Measurements from ENCODE around the gene PDCD1LG2.

The PDCD1LG2 gene

DNA sequence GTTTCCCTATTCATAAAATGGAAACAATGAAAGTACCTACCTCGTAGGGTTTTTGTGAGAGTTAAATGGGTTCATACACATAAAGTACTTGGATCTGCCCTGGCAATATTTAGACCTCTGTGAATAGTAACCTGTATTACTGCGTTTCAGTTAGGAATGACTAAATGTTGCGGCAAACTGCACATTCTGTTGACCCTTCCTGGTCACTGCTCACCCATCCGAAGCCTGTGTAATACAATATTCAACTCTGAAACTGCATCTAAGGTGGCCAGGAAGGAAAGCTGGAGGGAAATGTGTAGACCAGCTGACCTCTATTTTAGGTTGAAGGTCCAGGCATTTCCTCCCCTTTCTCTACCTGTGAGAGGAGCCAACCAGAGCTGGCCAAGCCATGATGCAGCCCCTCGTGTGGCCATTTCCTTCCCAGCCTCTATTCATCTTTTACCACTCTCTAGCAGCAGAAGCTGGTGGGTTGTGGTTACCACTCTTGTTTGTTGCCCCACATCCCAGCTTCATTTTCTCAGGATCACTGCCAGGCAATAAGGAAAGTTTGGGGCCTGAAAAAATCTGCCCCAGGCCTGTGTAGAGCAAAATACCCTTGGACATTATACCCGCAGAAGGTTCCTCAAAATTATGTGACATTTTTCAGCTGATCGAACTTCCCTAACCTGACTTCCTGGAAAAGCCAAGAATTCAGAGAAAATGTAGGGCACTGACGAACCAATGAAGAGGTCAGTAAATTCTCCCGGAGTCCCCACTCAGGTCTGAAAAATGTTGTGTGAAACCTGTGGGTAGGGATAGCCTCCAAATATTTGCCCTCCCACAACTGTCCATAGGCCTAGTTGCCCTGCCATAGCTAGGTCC, 20.5 kb upstream of the PDCD1LG2 start:
- TF ChIP-seq TAF1 (IDR thresholded peaks at IDR 0.05; ENCODE audit: borderline replicate concordance, insufficient read depth, low read length): no peak
- no peak for TF ChIP-seq FOXP2 (optimal IDR thresholded peaks at IDR 0.05; ENCODE audit: borderline replicate concordance, extremely low read depth, extremely low read length, insufficient read depth)
- TF ChIP-seq POLR2AphosphoS5 (IDR thresholded peaks at IDR 0.05; ENCODE audit: low read depth, low read length): no peak
- TF ChIP-seq, protein P1, sequence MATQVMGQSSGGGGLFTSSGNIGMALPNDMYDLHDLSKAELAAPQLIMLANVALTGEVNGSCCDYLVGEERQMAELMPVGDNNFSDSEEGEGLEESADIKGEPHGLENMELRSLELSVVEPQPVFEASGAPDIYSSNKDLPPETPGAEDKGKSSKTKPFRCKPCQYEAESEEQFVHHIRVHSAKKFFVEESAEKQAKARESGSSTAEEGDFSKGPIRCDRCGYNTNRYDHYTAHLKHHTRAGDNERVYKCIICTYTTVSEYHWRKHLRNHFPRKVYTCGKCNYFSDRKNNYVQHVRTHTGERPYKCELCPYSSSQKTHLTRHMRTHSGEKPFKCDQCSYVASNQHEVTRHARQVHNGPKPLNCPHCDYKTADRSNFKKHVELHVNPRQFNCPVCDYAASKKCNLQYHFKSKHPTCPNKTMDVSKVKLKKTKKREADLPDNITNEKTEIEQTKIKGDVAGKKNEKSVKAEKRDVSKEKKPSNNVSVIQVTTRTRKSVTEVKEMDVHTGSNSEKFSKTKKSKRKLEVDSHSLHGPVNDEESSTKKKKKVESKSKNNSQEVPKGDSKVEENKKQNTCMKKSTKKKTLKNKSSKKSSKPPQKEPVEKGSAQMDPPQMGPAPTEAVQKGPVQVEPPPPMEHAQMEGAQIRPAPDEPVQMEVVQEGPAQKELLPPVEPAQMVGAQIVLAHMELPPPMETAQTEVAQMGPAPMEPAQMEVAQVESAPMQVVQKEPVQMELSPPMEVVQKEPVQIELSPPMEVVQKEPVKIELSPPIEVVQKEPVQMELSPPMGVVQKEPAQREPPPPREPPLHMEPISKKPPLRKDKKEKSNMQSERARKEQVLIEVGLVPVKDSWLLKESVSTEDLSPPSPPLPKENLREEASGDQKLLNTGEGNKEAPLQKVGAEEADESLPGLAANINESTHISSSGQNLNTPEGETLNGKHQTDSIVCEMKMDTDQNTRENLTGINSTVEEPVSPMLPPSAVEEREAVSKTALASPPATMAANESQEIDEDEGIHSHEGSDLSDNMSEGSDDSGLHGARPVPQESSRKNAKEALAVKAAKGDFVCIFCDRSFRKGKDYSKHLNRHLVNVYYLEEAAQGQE (IDR thresholded peaks at IDR 0.05; ENCODE audit: insufficient read depth in 1 of 2, low read depth in 2 of 2, low read length in 2 of 2): no peak
- TF ChIP-seq SIN3A (IDR thresholded peaks at IDR 0.05; ENCODE audit: borderline replicate concordance, insufficient read depth, low read length): no peak

DNA sequence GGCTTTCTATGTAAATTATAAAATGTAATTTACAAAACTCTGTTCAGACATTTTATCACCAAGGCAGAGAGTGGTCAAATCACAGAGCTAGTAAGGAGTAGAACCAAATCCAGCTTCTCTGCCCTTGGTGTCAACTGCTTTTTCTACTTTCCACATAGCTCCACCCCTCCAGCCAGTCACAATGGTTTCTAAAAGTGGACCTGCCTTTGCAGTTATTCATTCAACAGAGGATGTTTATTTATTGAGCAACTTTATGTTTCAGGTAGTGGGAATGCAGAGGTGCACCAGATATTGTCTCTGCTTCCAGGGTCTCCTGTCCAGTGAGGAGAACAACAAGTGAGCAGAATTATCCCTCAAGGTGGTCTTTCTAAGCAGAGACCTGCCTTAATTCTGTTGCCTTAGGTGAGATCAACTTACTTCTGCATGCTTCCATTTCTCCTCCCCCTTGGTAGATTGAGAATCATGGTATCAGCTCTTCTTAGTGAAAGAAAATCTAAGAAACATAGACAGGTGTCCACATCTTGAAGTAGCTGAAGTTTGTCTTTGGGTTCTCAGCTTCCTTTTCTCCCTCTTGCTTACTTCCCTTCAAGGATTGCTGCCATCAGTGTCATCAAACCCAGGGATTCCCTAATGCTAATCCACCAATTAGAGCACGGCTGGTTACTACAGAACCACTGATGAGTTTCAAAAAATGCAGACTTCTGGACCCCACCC, 17.2 kb upstream of the PDCD1LG2 start:
- TF ChIP-seq, protein P1 (IDR thresholded peaks at IDR 0.05; ENCODE audit: insufficient read depth in 1 of 2, low read depth in 2 of 2, low read length in 2 of 2): no peak
- no peak for TF ChIP-seq SIN3A (IDR thresholded peaks at IDR 0.05; ENCODE audit: borderline replicate concordance, insufficient read depth, low read length)
- no peak for TF ChIP-seq FOXP2 (optimal IDR thresholded peaks at IDR 0.05; ENCODE audit: borderline replicate concordance, extremely low read depth, extremely low read length, insufficient read depth)
- TF ChIP-seq TAF1 (IDR thresholded peaks at IDR 0.05; ENCODE audit: borderline replicate concordance, insufficient read depth, low read length): no peak
- no peak for TF ChIP-seq POLR2AphosphoS5 (IDR thresholded peaks at IDR 0.05; ENCODE audit: low read depth, low read length)

DNA sequence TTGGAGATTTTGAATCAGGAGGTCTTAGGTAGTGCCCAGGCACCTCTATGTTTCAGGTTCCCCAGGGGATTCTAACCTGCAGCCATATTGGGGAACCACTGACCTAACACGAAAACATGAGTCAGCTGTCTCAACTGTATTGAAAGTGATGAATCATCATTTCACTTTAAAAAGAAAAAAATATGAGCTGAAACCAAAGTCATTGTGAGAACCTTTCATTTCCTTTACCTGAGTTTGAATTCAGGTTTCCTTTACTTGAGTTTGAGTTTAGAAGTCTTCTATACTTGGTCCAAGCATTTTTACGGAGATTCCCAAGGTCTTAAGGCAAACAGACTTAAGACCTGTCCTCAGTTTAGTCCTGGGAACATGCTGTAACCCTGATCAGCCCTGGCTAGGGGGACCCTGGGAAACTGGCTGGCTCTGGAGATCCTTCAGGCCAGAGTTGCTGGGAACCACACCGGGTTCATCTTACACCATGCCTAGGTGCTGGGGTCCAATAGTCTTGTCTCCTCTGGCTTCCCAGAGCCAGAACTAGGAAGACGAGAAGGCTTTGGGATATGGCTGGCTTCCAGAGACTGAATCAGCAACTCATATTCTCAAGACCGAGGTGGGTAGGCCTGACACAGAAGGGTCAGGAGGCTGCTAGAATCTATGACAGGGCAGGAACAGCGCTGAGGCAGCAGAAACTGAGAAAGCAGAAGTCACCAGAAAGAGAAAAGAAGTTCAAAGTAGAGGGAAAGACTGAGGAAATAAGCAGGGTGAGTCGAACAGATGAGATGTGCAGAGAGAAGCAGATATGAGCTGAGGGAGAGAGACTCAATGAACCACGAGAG, 16.4 kb upstream of the PDCD1LG2 start:
- TF ChIP-seq, protein P1 (IDR thresholded peaks at IDR 0.05; ENCODE audit: insufficient read depth in 1 of 2, low read depth in 2 of 2, low read length in 2 of 2): no peak
- TF ChIP-seq POLR2AphosphoS5 (IDR thresholded peaks at IDR 0.05; ENCODE audit: low read depth, low read length) (no peak), TAF1 (IDR thresholded peaks at IDR 0.05; ENCODE audit: borderline replicate concordance, insufficient read depth, low read length) (no peak), SIN3A (IDR thresholded peaks at IDR 0.05; ENCODE audit: borderline replicate concordance, insufficient read depth, low read length) (no peak), FOXP2 (optimal IDR thresholded peaks at IDR 0.05; ENCODE audit: borderline replicate concordance, extremely low read depth, extremely low read length, insufficient read depth) (no peak)

DNA sequence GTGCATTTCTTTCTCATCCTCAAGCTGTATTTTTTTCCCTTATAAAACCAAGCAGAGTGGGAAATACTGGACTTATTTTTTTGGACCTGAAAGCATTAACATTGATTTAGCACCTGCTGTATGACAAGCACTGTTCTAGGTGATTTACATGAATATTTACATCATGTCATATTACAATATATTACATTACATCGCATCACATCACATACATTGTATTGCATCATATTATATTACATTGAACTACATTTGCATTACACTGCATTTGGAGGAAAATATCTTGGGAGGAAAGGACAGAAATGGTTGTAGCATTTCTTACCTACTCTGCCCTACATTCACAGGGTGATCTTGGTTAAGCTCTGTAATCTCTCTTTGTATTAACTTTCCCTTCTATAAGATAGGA, 11.2 kb upstream of the PDCD1LG2 start:
- no peak for TF ChIP-seq POLR2AphosphoS5 (IDR thresholded peaks at IDR 0.05; ENCODE audit: low read depth, low read length)
- TF ChIP-seq SIN3A (IDR thresholded peaks at IDR 0.05; ENCODE audit: borderline replicate concordance, insufficient read depth, low read length): no peak
- no peak for TF ChIP-seq TAF1 (IDR thresholded peaks at IDR 0.05; ENCODE audit: borderline replicate concordance, insufficient read depth, low read length)
- no peak for TF ChIP-seq FOXP2 (optimal IDR thresholded peaks at IDR 0.05; ENCODE audit: borderline replicate concordance, extremely low read depth, extremely low read length, insufficient read depth)
- TF ChIP-seq, protein P1 (IDR thresholded peaks at IDR 0.05; ENCODE audit: insufficient read depth in 1 of 2, low read depth in 2 of 2, low read length in 2 of 2): no peak

All from PFSK-1 (cell line).